GM12878 (cell line): Measurements from ENCODE around the gene ACER3. TPM values are rescaled to one million over a fixed set of nuclear protein-coding genes. Genes with fewer than 3 reads are reported as not detected.

Experiments used
- BCLAF1 ChIP-seq: fragments of 450-650 bp; IDR thresholded peaks from 2 replicates; pipeline ENCODE4 v1.6.1; 2017; ENCODE audit warnings: antibody characterized with exemption, mild to moderate bottlenecking, moderate library complexity
- CBFB ChIP-seq: IDR thresholded peaks from 2 replicates; pipeline ENCODE4 v1.6.1; 2016; ENCODE audit warnings: antibody characterized with exemption, low read depth
- E2F8 ChIP-seq: fragments of 450-650 bp; IDR thresholded peaks from 2 replicates; pipeline ENCODE4 v1.6.1; 2018; ENCODE audit warnings: mild to moderate bottlenecking, low read depth, moderate library complexity; ENCODE audit not compliant: partially characterized antibody
- ELK1 ChIP-seq: IDR thresholded peaks from 2 replicates; pipeline ENCODE4 v1.6.1; 2012; ENCODE audit warnings: low read depth, low read length, improper control_type of control experiment
- MAX ChIP-seq: IDR thresholded peaks from 2 replicates; pipeline ENCODE4 v1.6.1; 2012; ENCODE audit warnings: low read depth, low read length, improper control_type of control experiment
- MEF2A ChIP-seq: IDR thresholded peaks from 2 replicates; pipeline ENCODE4 v1.6.1; 2011; ENCODE audit warnings: low read depth, mild to moderate bottlenecking, low read length, moderate library complexity; ENCODE audit not compliant: insufficient read depth
- NFIC ChIP-seq: IDR thresholded peaks from 2 replicates; pipeline ENCODE4 v1.6.1; 2012; ENCODE audit warnings: low read depth, mild to moderate bottlenecking, inconsistent platforms, low read length, moderate library complexity
- NR2C1 ChIP-seq: fragments of 450-650 bp; IDR thresholded peaks from 2 replicates; pipeline ENCODE4 v1.6.1; 2017; ENCODE audit warnings: antibody characterized with exemption, mild to moderate bottlenecking, moderate library complexity
- NR2F1 ChIP-seq: fragments of 450-650 bp; conservative IDR thresholded peaks from 2 replicates; pipeline ENCODE4 v1.6.1; 2017; ENCODE audit warnings: mild to moderate bottlenecking
- REST ChIP-seq: IDR thresholded peaks from 2 replicates; pipeline ENCODE4 v1.6.1; 2012; ENCODE audit warnings: mild to moderate bottlenecking, low read depth, low read length
- RFX5 ChIP-seq: IDR thresholded peaks from 2 replicates; pipeline ENCODE4 v1.6.1; 2011; ENCODE audit warnings: low read depth, low read length, improper control_type of control experiment
- SMC3 ChIP-seq: IDR thresholded peaks from 2 replicates; pipeline ENCODE4 v1.6.1; 2011; ENCODE audit warnings: low read length, improper control_type of control experiment, borderline replicate concordance
- YBX1 ChIP-seq: fragments of 450-650 bp; IDR thresholded peaks from 2 replicates; pipeline ENCODE4 v1.6.1; 2016; ENCODE audit warnings: antibody characterized with exemption
- polyA plus RNA-seq, 11 experiments: library from polyadenylated mRNA; depleted of rRNA in 4 of 11; unstranded in 6 of 11; stranded (reverse) in 5 of 11; fragments of >200 nt; fragmentation: Nextera tagmentation in 4 of 11; fragmentation: Illumina TruSeq in 1 of 11; extraction: Ambion mirVana in 4 of 11; extraction: Trizol in 1 of 11; gene quantifications; 1 replicate in 1 of 11; 2 replicates in 10 of 11; pipeline versions ENCODE4 v1.2.1 to v1.2.3, GENCODE V29; 2011 to 2016; ENCODE audit warnings: inconsistent platforms in 2 of 11, missing spikeins in 2 of 11, low read depth in 1 of 11
- total RNA-seq, 4 experiments: library from RNA; depleted of rRNA in 3 of 4; stranded (reverse); fragments of >200 nt in 3 of 4; fragmentation: Illumina TruSeq in 1 of 4; extraction: Trizol in 1 of 4; gene quantifications; 2 replicates each; pipeline versions ENCODE4 v1.2.1 to v1.2.3, GENCODE V29; 2013 to 2021

ACER3 gene
- total and polyA plus RNA-seq, 10 of the 15 experiments (the other 5 are each of a cell fraction or from before 2014, with no cell fraction given): 2.8 to 17.4 (median 10.3) TPM

GRCh38 chr11:77066229-77067042, 205.7 kb downstream of the ACER3 start, which contains the start of gene CAPN5 (continued):
- TF ChIP-seq REST (no peak), YBX1 (no peak), E2F8 (no peak), SMC3 (no peak), RFX5 (no peak), NR2F1 (0 out of 2 replicates have a peak, but pooled peaks have one; percentile 38), CBFB (no peak), NFIC (no peak), BCLAF1 (0 out of 2 replicates have a peak, but pooled peaks have one; percentile 30), ELK1 (no peak), MEF2A (no peak), NR2C1 (no peak), MAX (no peak)
